GM21737 (cell line): Measurements from ENCODE around the gene ATXN7L2.
A peak's percentile ranks its signal among the peaks of the same experiment; 100 is the strongest.

Experiments used
- ATAC-seq: cut with Tn5 transposase; IDR thresholded peaks from one replicate; pipeline ENCODE4 v1.9.1; 2021; ENCODE audit warnings: mild to moderate bottlenecking, moderate library complexity; ENCODE audit not compliant: unreplicated experiment

Gene ATXN7L2

DNA sequence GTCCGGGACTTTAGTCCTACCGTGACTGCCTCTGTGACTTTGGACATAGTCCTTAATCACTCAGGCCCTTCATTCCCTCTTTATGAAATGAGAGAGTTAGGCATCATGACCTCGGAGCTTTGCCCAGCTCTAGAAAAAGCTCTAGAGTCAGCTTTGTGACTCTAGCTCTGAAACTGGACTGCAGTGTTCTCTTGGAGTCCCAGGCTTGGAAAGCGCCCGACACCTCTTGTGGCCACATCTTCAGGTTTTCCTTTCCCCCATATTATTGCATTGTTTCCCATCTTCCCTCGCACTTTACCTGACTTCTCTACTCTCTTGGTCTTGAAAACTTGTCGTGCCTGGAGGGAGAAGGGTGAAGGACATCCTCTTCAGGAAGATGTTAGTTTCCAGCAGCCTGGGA, 38.3 kb downstream of the ATXN7L2 start:
- ATAC-seq, result no peak

DNA sequence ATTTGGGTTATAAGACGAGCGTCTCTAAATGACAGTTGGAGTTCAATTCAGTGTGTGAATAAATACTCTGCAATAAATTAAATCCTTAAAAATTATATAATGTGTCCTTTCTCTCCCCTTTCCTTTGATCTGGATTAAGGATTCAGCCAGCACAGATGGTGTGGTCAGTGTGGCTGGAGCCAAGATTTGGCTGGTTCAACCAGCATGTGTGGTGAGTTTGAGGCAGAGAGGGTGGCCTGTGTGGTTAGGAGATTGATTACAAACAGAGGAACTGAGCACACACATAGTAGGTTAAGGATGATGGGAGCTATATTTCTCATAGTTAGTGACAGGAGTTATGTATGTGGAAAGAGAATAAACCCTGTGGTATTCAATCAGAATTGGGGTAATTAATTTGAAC, 40.0 kb downstream of the ATXN7L2 start:
- no peak for ATAC-seq

DNA sequence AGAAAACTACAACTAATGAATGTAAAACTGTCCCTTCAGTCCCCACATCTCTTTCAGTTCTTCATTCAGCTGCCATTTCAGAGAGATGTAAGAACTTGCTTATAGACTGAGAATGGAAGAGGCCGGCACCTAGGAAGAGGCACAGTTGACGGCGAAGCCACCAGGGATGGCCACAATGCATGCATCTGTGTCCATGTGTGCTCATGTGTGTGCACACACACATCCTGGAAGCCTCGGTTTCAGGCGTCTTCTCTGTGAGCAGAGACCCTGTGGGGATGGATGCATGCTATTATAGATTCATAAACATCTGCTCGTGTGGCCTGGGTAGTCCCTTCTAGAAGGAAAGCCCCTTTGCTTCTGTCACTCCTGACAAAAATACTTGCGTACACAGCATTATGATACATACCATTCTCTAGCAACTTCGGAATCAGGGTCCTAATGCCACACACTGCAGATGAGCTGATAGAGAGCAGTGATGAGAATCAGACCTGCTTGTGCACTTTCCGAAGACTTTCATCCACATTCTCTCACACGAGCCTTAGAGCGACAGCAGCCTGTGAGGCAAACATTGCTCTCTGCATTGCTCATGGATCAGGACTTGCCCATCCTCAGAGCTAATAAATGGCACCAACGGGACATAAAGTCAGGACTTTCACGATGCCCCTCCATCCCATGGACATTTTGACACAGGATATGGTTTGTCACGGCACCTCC, 43.5 kb downstream of the ATXN7L2 start:
- no peak for ATAC-seq

GRCh38 chr1:109527846-109528695, 44.4 kb downstream of the ATXN7L2 start:
- ATAC-seq, result no peak

GRCh38 chr1:109528712-109529111, 45.0 kb downstream of the ATXN7L2 start:
- no peak for ATAC-seq

DNA sequence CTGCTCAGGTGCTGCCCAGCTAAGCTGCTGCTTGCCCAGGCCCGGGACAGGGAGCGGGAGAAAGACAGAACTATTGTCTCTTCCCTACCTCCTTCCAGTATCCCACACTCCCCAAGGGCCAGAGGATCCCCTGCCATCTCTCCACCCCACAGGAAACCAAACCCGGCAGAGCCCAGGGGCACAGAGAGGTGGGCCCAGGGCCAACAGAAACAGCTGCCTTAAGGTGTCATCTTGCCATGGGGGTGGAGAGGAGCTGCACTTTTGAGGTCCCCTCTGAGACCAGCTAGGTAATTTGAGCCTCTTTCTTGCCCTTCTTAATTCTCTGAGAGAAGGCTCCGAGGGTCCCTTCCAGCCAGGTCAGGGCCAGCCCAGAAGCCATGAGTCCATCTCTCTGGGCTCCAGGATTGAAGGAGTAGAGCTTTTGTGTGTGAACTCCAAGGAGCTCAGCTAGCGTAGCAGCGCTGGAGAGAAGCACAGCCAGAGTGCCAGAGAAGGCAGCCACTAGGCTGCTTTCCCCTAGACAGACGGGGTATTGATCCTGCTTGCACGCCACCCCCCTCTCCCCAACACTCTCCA, 46.3 kb downstream of the ATXN7L2 start:
- no peak for ATAC-seq

DNA sequence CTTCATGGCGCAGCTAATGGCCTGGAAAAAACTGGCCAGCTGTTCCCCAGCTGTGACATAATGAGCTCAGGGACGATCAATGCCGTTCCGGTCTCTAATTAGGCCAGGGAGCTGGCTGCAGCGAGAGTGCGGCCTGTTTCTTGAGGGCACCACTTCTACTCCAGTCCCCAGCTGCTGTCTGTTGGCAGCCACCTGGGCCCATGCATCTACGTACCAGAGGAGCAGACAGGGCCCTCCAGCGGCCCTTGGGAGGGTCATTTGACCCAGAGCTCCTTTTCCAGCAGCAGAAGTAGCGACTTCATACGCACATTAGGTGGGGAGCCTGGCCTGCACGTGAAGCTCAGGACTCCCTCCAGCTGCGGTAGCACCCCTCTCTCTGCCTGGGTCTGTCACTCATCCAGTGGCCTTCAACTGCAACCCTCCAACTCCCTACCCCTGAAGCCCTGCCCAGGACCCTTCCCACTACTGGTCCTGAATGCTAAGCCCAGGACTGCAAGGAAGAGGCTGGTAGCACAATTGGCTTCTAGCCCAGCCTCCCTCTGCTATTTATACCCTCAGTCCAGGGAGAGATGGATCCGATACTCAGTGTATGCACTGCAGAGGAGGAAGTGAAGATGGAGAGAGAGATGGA, 46.9 kb downstream of the ATXN7L2 start:
- ATAC-seq, result no peak

GRCh38 chr1:109531380-109531779, 47.7 kb downstream of the ATXN7L2 start:
- ATAC-seq, result no peak

GRCh38 chr1:109531826-109532364, 48.2 kb downstream of the ATXN7L2 start:
- ATAC-seq, result no peak

GRCh38 chr1:109532365-109533136, 48.8 kb downstream of the ATXN7L2 start:
- peak; percentile 60 for ATAC-seq

DNA sequence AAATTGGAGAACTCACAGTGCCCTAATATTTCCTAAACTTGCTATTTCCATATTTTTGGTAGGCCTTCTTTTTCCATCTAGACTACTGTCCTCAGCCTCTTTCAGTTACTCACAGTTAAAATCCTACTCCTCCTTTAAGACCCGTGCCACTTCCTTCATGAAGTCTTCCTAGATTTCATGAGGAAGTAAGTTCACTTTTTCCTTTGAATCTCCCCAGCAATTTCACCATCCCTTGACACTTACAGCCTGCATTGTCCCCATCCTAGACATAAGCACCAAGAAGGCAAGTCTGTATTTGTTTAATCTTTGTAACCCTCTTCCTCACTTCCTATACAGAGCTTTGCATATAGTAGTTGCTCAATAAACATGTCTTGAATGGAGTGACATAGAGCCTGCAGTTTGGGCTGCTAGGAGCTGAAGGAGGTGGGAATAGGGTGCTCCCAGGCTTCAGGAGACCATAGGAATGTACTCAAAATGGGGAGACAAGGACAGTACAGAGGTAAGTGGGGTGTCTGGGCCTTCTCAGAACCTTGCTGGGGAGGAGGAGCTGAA, 50.7 kb downstream of the ATXN7L2 start:
- no peak for ATAC-seq

DNA sequence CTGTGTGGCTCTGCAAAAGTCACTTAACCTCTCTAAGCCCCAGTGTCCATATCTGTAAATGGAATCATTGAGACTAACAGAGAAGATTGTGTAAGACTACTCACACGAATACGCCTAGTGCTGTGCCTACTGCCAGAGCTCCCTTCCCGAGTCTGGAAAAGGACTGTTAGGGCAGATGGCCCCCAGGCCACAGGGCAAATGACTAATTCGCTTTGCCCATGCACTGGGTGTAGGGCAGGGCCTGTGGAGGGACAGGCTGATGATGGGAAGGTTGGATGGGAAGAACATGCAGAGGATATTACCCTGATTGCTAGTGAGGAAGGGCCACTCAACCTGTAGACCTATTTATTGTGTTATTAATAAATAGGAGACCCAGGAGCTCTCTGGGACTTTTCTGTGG, 51.8 kb downstream of the ATXN7L2 start:
- no peak for ATAC-seq

- no peak for ATAC-seq
These were observed 52.3 kb downstream of the ATXN7L2 start for GRCh38 chr1:109535971-109536491.

DNA sequence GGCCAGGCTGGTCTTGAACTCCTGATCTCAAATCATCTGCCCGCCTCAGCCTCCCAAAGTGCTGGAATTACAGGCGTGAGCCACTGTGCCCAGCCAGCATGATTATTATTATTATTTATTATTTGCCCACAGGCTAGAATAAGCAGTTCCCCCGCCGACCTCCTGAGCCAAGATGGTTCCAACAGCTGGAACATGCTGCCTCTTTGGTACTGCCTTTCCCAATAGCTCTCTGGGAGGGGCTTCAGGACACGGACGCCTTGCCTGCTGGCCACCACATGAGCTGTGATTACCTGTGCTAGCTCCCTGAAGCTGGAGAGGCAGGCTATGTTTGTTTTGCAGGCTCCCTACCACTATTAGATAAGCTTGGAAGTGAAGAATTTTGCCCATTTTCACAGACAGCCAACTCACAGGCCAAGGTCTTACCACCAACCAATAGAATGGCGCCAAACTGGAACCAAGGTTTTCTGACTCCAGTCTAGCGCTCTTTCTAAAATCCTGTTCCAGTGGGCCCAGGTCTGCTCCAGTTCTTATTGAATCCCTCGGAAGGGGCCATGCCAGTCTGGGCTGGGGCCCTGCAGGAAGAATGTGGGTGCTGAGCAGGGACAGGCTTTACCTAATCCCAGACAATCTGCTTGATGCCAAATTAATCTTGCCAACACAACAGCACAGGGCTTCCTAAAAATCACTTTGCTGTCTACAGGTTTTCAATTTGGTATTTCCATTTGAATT, 53.9 kb downstream of the ATXN7L2 start:
- no peak for ATAC-seq

DNA sequence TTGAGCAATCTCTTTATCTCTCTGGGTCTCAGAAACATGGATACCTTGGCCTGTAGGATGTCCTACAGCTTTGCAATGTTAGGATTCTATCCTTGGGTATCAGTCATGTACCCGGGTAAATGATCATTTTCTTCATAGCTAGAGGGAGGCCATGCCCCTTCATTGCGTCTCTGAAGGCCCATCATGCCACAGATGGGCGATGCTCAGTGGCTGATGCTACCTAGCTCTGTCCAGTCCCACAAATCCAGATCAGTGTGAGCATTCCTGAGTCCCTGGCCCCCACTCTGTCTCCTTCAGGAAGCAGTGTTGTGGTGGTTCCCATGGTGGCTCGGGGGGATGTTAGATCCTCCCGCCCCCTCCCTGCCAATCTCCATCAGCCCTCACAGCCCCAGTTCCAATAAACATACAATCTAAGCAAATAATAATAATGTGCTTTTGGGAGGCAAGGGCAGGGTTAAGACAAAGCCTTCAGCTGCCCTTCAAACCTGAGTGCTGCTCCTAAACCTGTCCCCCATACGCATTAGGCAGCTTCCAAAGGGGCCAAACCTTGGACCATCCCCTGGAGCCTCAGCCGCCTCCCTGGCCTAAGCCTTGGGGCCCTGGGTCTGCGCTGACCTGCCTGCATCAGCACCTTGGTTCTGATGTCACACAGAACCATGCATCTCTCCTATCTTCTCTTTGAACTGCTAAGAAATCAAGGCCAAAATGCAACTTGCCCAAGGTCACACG, 55.3 kb downstream of the ATXN7L2 start:
- ATAC-seq, result no peak

GRCh38 chr1:109539676-109540075, 56.0 kb downstream of the ATXN7L2 start, which contains the start of gene GPR61:
Gene GPR61, plus strand, starts transcription at chr1:109539872. Its CDS starts 3,151 bp downstream, at chr1:109543023.
- ATAC-seq, result no peak

- no peak for ATAC-seq
These were observed 57.4 kb downstream of the ATXN7L2 start for GRCh38 chr1:109541102-109541501.
